GM19193 (cell line): Measurements from ENCODE around the gene SDK1.

Experiments
- POLR2A ChIP-seq: IDR thresholded peaks from 4 replicates; pipeline ENCODE4 v1.6.1; 2011; ENCODE audit not compliant: insufficient read depth, insufficient read length; ENCODE audit errors: extremely low read depth

SDK1 gene

DNA sequence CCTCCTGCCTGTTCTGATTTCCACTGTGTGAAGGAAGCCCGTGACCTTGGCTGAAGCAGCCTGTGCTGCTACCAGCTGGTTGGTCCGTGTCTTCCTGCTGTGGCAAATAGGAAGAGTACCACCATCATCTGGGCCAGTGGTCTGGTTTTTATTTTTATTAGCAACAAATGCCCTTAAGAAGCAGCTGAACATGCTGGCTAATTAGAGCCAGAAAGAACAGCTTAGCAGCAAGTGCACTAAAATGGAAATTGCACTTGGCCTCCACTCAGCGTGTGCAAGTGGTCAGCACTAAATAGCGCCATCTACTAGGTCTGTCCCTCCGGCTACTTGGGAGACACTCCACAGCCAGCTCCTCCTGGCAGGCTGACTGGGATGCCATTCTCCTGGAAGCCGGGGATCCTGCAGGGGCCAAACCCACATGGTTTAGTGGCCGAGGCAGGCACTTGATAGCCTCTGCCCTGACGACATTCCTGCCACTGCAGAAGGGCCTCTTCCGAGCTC lies 690.7 kb downstream of the SDK1 start:
- no peak for TF ChIP-seq POLR2A

DNA sequence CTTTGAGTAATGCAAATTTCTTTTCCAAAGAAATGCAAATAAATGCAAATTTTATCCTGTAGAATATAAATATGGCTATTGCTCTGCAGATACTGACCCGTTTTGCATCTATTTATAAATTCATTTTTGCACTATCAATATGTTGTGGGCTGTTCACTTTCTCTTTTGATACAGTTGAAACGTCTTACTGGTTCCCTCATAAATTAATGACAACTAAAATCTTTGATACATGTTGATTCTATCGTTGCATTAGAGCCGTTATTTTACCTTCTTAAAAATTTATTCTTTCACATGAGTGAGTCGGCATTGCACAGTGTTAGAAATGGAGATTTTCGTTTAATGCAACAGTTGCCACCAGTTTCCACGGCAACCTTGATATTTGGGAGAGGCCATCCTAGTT lies 691.8 kb downstream of the SDK1 start:
- TF ChIP-seq POLR2A = no peak

DNA sequence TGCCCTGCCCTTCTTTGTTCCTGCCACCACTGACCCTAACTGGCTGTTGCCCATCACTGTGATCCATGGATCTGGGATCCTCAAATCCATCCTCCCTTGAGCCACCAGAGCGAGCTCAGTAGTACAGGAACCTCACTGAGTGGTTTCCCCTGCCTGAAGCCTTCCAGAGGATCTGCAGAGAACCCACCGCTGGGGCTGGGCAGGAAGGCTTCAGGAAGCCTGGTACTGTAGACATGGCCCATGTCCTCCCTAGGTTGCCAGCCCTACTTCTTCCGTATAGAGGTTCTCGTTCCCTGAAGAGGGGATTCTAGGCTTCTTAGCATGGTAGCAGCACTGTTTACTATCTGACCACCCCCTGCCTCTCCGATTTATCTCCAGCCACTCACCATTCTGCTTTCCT lies 693.7 kb downstream of the SDK1 start:
- no peak for TF ChIP-seq POLR2A

DNA sequence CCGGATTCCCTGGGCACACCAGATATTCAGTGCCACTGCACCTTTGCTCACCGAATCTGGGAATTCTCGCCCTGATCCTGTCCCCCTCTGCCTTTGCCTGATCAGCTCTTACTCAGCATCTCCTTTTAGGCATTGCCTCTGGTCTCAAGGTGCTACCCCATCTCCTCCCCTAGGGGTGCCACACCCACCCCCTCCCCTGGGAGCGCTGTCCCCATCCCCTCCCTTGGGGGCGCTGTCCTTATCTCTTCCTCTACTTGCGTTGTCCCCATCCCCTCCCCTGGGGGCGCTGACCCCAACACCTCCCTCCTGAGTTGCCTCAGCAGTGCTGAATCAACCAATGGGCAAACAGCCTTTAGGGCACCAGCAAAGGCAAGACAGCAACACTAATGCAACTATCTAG lies 694.1 kb downstream of the SDK1 start:
- TF ChIP-seq POLR2A = no peak

DNA sequence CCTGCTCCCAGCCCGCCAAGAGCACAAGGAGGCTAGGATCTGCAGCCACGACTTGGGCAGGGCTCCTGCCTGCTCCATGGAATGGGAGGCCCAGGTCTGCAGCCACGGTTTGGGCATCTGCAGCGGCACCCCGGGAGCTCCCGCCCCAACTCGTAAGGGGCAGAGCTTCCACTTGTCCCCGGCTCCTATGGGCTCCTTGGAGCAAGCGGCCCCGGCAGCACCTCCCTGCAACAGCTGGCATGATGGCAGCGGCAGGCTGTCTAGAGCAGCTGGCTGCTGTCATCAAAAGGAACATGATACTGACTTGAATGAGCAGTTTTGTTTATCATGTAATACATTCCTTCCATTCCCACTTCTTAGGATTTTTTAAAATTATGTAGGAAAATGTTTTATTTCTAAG lies 697.0 kb downstream of the SDK1 start:
- no peak for TF ChIP-seq POLR2A

DNA sequence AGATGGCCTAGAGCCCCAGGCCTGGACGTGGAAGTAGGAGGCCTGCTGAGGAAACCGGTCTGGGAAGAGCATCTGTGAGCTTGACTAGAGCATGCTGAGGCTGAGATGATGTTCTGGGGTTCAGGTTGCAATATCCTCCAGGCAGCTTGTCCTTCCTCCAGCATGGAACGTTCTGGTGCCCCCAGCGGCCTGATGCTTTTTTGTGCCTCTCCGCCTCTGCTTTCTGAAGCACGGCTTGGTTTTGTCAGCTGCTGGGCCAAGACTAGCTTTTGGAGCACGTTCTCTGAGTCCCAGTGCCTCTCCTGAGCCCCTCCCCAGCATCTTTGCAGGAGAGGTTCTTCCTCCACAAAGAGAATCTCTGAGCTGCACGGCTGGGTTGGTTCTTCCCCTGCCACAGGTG lies 699.1 kb downstream of the SDK1 start:
- TF ChIP-seq POLR2A = no peak

DNA sequence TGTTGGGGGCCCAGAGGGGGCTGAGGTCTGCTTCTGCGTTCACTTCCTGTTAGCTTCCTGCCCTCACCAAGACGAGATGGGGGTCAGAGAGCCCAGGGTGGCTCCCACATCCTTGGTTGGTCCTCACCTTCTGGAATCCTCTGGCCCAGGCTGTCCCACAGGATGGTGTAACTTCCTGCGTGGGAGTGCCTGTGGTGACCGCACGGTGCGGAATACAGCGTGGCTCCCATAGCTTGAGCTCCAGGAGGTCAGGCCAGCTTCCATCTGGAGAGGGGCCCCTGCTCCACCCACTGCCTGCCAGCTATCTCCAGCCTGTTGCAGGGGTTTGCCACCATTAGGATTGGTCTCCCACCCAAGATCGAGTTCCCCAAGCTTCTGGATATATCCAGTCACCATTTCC lies 699.9 kb downstream of the SDK1 start:
- TF ChIP-seq POLR2A = no peak

DNA sequence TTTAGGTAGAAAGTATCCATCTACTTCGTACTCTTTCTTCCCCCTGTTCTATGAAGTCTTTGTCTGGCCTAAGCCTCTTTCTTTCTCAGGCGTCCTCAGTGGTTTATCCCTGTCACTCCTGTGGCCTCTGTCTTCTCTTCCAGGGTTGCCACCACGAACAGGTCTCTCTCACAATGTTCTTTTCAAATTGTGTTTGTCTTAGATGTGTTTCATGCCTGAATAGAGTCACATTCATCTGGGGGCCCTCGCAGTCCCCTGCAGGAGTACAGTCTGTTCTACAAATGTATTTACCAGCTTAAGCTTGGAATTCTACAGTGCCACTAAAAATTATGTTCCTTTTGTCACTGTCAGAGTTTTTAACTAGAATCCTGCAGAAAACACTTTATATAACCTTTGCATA lies 700.7 kb downstream of the SDK1 start:
- TF ChIP-seq POLR2A = no peak

DNA sequence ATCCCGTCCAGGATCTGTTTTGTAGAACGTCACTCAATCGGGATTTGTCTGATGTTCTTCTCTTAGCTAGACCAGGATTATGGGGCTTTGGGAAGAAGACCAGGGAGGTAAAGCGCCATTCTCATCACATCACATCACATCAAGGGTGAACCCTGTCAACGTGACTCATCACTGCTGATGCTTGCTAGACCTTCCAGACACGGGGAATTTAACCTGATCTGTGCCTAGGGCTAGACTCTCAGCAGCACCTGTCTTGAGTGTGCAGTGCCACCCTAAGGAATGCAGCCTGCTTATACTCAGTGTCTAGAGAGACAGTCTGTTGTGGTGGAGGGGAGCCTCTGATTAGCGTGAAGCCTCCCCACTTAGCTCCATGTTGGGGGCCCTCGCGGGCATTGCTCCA lies 702.5 kb downstream of the SDK1 start:
- TF ChIP-seq POLR2A = no peak

DNA sequence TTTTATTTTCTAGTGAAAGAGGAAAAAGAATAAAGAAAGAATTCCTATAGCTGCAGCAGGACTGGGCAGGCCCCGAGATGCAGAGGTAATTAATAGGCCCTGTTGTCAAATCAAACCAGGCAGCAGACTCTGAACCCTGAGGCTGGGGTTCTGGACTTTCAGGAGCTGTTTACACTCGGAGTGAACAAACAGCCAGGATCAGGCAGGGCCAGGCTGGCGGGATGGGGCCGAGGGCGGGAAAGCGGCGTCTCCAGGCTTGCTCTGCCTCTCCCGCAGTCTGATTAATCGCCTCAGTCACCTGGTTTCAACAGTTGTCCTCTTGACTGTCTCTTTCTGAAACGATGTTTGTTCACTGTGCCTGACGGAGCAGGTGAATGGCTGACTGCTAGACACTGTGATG lies 705.6 kb downstream of the SDK1 start:
- no peak for TF ChIP-seq POLR2A

DNA sequence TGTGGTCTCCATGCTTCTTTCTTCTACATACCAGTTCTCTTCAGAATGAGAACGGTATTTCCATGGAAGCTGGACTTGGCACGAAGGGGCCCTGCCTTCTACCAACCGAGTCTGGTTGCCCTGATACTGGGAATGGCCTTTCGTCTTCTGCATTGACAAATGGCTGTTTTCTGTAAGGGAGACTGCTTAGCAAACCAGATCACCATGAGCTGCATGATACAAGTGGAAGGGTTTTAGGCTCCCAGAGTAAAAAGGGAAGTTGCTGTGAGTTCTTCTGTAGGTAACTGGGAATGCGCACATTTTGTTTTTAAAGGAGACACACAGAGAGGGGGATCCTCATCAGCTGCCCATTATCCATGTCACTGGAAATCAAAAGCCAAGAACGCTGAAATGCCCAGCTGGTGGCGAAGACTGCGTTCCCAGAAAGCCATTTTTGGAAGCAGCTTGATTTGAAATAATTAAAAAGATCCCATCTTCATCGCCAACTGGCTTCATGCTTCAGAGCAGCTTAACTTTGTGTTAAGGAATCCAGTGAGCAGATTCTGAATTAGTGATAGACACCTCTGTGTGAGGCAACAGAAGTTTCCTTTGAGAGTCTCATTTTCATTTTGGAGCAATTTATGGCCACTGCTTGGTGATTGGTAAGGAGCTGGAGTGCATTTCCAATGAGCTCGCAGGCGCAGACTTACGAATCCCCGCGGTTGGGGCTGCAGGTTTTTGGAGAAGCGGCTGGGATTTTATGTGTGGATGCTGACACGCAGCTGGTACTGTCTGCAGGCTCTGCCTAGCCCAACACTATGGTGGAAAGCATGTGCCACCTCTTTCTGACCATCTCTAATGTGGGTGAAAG lies 708.4 kb downstream of the SDK1 start:
- no peak for TF ChIP-seq POLR2A

DNA sequence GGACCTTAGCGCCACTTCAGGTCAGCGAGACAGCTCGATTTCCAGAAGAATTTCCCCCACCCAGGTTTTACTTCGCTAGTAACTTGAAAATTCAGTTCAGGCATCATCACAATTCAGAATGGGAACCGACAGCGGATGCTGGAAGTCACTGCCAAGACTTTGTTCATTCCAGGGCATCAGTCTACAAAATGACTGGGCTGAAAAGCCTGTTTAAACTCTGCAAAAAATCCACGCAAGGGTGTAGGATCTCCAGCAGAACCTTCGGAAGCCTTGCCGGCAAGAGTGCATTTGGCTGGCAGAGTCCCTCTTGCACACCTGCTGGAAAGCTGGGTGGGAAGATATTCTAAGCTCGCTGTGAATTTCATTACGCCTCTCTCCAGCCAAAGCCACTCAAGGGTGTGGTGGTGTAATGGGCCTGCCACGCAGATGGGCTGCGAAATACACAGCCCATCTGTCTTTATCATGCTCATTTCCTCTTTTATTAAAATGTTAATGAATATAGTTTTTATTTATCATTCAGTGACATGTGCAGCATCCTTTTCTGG lies 709.1 kb downstream of the SDK1 start:
- no peak for TF ChIP-seq POLR2A

DNA sequence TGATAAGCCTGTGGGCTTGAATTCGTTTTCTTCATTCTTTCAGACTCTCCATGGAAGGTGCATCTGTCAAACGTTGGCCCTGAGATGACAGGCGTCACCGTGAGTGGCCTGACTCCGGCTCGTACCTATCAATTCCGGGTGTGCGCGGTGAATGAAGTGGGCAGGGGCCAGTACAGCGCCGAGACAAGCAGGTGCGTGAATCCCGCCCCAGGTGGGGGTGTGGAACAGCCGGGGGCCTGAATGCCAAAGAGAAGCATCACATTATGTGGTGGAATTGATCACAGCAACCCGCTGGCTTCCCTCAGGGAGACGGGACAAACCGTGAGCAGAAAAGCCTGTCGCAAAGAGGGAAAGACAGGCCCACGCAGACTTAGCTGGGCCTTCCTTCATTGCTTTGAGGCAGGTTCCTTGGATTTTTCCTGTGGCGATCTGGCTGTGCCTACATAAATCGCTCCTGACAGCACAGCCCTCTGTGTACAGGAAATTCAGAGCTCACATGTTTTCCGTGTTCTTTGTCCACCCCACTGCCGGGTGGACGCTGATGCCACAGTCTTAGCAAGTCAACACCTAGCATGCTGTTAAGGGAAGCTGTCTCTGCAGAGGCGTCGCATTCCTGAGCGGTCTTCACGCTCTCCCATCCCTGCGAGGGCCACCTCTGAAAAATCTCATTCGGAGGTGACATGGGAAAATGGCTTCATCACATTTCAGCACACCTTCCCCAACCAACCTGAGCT lies 710.0 kb downstream of the SDK1 start:
- no peak for TF ChIP-seq POLR2A

DNA sequence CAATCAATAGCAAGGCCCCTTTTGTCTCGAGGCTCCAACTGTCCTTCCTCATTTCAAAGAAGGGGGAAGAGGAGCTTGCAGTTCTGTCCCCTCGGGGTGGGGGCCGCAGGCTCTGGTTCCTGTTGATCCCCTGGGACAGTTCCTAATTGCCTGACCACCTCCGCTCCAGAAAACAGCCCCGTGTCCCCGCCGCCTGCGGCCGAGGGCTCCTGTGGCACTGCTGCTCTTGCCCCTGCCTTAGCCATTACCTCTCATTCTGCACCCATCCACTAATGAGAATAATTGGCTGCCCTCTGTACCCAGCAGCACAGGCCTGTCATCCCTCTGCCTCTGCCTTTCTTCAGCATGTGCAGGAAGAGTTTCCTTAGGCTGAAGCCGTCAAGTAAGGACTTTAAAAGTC lies 712.7 kb downstream of the SDK1 start:
- no peak for TF ChIP-seq POLR2A

DNA sequence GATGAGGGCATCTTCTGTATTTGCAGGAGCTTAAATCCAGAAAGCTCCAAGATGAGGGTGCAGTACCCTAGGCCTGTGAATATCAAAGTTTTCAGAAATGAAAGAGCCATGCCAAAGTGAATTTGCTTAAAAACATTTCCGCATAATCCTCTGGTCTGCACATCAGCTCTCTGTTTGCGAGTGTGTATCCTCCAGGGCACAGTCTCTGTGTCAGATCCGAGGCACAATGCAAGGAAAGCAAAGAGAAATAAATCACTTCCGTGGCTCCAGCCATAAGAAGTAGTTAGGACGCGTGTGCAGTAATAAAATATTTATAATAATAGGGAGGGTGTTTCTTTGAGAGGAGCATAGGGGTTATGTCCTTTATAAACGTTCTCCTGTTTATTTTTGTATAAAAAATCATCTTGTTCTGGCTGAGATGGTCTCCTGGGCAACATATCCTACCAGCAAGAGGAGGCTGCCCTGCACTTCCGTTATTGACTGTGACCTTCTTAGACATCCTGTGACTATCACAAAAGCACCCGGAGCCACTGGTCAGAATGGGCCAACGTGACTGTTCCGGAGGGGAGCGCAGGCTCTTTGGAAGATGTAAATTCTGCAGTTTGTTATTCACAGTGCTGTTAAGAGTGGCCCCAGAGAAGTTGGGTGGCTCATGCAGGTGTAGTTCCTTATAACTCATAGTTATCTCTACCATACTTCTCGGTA lies 713.4 kb downstream of the SDK1 start:
- TF ChIP-seq POLR2A = no peak
